SU-DHL-6 (cell line): ENCODE measurements around the gene PRDM1.

Source experiments
- H2AFZ ChIP-seq: fragments of 200-600 bp; sonication (generic); 2 replicates; pipeline ENCODE4 v1.6.1; 2014; ENCODE audit warnings: low read depth, mild to moderate bottlenecking, moderate library complexity, mixed read lengths, antibody characterized with exemption, low read length; ENCODE audit not compliant: severe bottlenecking
- H3F3A ChIP-seq: fragments of 200-600 bp; shearing (Covaris generic); 2 replicates; pipeline ENCODE4 v1.6.0; 2016; ENCODE audit warnings: antibody characterized with exemption, mild to moderate bottlenecking; ENCODE audit not compliant: insufficient read depth
- H3K27ac ChIP-seq: fragments of 200-600 bp; sonication (generic); 2 replicates; pipeline ENCODE4 v1.5.1; 2016; ENCODE audit warnings: low read depth, mild to moderate bottlenecking, low read length, moderate library complexity, mixed read lengths
- H3K27me3 ChIP-seq: fragments of 200-600 bp; sonication (generic), shearing (Covaris generic); 2 replicates; pipeline ENCODE4 v1.6.0; 2014; ENCODE audit warnings: mild to moderate bottlenecking, low read length
- H3K36me3 ChIP-seq: fragments of 200-600 bp; sonication (generic); 2 replicates; pipeline ENCODE4 v1.6.1; 2014; ENCODE audit warnings: mild to moderate bottlenecking, low read length, mixed read lengths
- H3K4me2 ChIP-seq: fragments of 300-600, 200-600 bp; shearing (Covaris generic), sonication (generic); 2 replicates; pipeline ENCODE4 v1.6.0; 2014; ENCODE audit warnings: low read length, low read depth, mild to moderate bottlenecking; ENCODE audit not compliant: poor library complexity, severe bottlenecking
- H3K4me3 ChIP-seq: fragments of 200-600 bp; sonication (generic); 2 replicates; pipeline ENCODE4 v1.5.1; 2014; ENCODE audit warnings: antibody characterized with exemption, low read length, mild to moderate bottlenecking, mixed read lengths; ENCODE audit not compliant: insufficient read depth, poor library complexity, severe bottlenecking
- H3K79me2 ChIP-seq: fragments of 200-600 bp; sonication (generic); 2 replicates; pipeline ENCODE4 v1.6.1; 2014; ENCODE audit warnings: mild to moderate bottlenecking, low read length, moderate library complexity; ENCODE audit not compliant: insufficient read depth
- H3K9ac ChIP-seq: fragments of 200-600 bp; sonication (generic); 2 replicates; pipeline ENCODE4 v1.7.0; 2014; ENCODE audit warnings: mild to moderate bottlenecking, low read length
- H3K9me2 ChIP-seq: fragments of 200-600 bp; sonication (generic); replicated peaks from 2 replicates; pipeline ENCODE4 v1.6.1; 2014; ENCODE audit warnings: low read length; ENCODE audit not compliant: insufficient read depth
- H3K9me3 ChIP-seq: fragments of 200-600 bp; sonication (generic); 2 replicates; pipeline ENCODE4 v1.6.1; 2014; ENCODE audit warnings: low read length, mixed read lengths; ENCODE audit not compliant: insufficient read depth
- H4K20me1 ChIP-seq: fragments of 200-600 bp; sonication (generic); 2 replicates; pipeline ENCODE4 v1.6.1; 2014; ENCODE audit warnings: low read depth, mild to moderate bottlenecking, antibody characterized with exemption, low read length, moderate library complexity, mixed read lengths
- EZH2phosphoT487 ChIP-seq: fragments of 200-600 bp; sonication (generic), shearing (Covaris generic); conservative IDR thresholded peaks from 2 replicates; pipeline ENCODE4 v1.6.1; 2018; ENCODE audit warnings: mild to moderate bottlenecking, antibody characterized with exemption, low read length, moderate library complexity, mixed read lengths
- TF ChIP-seq, protein P1 (sequence below): fragments of 200-600 bp; sonication (generic); IDR thresholded peaks from one replicate; pipeline ENCODE4 v1.5.1; 2017; ENCODE audit warnings: antibody characterized with exemption, mild to moderate bottlenecking, low read length, moderate library complexity; ENCODE audit not compliant: insufficient read depth, poor library complexity, severe bottlenecking

The PRDM1 gene

DNA sequence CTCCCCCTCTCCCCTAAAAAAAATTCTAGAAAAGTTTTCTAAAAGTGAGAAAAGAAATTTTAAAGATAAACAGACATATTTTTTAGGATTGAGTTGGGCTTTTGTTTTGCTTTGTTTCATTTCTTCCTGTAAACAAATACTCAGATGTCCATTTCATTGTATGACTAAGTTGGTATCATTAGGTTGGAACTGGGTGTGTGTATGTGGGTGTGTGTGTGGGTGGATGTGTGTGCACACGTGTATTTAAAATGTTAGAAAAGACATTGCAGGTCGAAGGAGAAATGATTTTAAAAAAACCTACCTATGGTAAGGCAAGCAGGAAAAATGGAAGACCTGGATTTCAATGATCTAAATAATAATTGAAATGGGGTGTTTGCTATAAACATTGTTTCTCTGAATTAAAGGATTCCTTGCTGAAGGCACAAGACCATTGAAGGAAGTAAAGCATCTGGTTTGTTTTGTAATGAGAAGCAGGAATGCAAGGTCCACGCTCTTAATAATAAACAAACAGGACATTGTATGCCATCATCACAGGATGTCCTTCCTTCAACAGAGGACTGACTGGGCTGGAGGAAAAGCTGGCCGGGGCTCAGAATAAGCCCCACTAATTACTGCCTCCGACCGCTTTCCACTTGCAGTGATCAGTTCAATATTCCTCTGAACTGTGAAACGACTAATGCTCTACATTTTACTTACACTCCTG, 996 bp upstream of the PRDM1 start:
- no peak overlapping the region for H3K4me3 ChIP-seq
- H3K36me3 ChIP-seq, result no peaks in the 10 kb centered on the region
- no peaks in the 10 kb centered on the region for H3K9me2 ChIP-seq
- no peaks in the 10 kb centered on the region for H3F3A ChIP-seq
- no peaks in the 10 kb centered on the region for H3K79me2 ChIP-seq
- TF ChIP-seq, protein P1, sequence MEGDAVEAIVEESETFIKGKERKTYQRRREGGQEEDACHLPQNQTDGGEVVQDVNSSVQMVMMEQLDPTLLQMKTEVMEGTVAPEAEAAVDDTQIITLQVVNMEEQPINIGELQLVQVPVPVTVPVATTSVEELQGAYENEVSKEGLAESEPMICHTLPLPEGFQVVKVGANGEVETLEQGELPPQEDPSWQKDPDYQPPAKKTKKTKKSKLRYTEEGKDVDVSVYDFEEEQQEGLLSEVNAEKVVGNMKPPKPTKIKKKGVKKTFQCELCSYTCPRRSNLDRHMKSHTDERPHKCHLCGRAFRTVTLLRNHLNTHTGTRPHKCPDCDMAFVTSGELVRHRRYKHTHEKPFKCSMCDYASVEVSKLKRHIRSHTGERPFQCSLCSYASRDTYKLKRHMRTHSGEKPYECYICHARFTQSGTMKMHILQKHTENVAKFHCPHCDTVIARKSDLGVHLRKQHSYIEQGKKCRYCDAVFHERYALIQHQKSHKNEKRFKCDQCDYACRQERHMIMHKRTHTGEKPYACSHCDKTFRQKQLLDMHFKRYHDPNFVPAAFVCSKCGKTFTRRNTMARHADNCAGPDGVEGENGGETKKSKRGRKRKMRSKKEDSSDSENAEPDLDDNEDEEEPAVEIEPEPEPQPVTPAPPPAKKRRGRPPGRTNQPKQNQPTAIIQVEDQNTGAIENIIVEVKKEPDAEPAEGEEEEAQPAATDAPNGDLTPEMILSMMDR, result no peak
- no peak for TF ChIP-seq EZH2phosphoT487
- no peaks in the 10 kb centered on the region for H3K9me3 ChIP-seq
- no peak overlapping the region for H3K9ac ChIP-seq
- H2AFZ ChIP-seq, result no peak overlapping the region
- H3K4me2 ChIP-seq, result no peak overlapping the region
- H3K27ac ChIP-seq, result no peak overlapping the region
- H3K27me3 ChIP-seq, result no peaks in the 10 kb centered on the region
- no peaks in the 10 kb centered on the region for H4K20me1 ChIP-seq

GRCh38 chr6:106085692-106085983, 498 bp upstream of the PRDM1 start:
- Histone ChIP-seq H3K9me2 (no peaks in the 10 kb centered on the region), H3K9me3 (no peaks in the 10 kb centered on the region), H3K9ac (no peak overlapping the region), H3K36me3 (no peaks in the 10 kb centered on the region), H3K4me3 (no peak overlapping the region), H3K79me2 (no peaks in the 10 kb centered on the region), H3K27ac (no peak overlapping the region), H3F3A (no peaks in the 10 kb centered on the region), H3K27me3 (no peaks in the 10 kb centered on the region), H4K20me1 (no peaks in the 10 kb centered on the region), H2AFZ (peak overlapping the region; percentile 1), H3K4me2 (peak overlapping the region; percentile 75)
- TF ChIP-seq, protein P1, result no peak
- TF ChIP-seq EZH2phosphoT487, result no peak

DNA sequence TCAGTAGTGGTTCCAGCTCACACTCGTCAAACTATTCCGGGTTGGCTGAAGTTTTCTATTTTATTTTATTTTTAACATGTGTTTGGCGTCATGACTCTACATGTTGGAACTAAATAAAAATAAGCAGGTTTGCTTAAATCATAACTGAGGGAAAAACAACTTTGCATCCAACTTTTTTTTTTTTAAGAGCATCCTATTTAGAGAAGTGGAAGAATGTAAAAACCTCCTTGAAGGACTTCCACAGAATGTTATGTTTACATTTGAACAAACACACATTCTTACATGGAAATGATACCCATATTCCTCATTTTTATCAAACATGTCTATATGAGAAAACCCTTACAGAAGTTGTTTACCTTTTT, 659 bp downstream of the PRDM1 start:
- Histone ChIP-seq H4K20me1 (no peaks in the 10 kb centered on the region), H3K9me2 (no peaks in the 10 kb centered on the region), H3K79me2 (no peaks in the 10 kb centered on the region), H3K27me3 (no peaks in the 10 kb centered on the region), H3K9ac (no peak overlapping the region), H3K36me3 (no peaks in the 10 kb centered on the region), H3K4me3 (peak overlapping the region; percentile 43), H2AFZ (no peak overlapping the region), H3F3A (no peaks in the 10 kb centered on the region), H3K4me2 (peak overlapping the region; percentile 75), H3K9me3 (no peaks in the 10 kb centered on the region), H3K27ac (no peak overlapping the region)
- no peak for TF ChIP-seq EZH2phosphoT487
- TF ChIP-seq, protein P1, result no peak
